AG10803 (cell line): ENCODE results near the gene CSNK2A3.

Experiments
- DNase-seq: peaks from one replicate; pipeline ENCODE4 v3.0.0; 2010; ENCODE audit warnings: low read depth
- H3K4me3 ChIP-seq: 2 replicates; pipeline ENCODE4 v1.5.1; 2011; ENCODE audit warnings: mild to moderate bottlenecking, low read length, control low read depth
- CTCF ChIP-seq: conservative IDR thresholded peaks from 2 replicates; pipeline ENCODE4 v1.5.1; 2011; ENCODE audit warnings: mild to moderate bottlenecking, low read length, control low read depth, inconsistent platforms

CSNK2A3 gene

DNA sequence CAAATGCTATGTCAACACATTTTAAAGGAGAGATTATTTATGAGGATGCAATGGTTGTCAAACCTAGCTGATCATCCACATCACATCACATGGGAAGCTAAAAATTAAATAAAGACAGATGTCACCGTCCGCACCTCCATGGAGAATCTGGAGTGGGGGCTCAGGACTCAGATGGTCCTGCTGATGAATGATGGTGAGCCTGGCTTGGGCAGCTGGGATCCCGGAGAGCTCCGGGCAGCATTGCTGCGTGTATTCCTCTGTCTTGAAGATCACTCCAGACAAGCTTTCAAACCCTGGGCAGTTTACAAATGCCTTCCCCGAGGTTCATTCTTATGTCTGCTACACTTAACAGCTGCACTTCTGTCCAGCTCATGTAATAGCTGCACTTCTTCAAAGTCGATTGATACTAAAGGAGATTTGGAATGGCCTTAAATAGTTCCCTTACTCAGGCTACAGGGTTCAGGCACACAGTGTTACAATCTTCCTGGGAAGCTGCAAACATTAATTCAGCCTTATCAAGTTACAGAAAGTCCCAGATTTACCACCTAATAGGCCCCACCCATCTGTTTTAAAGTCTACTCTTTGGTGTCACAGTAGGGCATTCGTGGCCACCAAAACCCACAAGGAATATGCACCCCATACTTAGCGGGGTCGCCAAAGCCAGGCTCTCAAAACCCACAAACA lies 34.7 kb upstream of the CSNK2A3 start:
- no peak for DNase-seq
- H3K4me3 ChIP-seq, result no peak overlapping the region
- TF ChIP-seq CTCF, result no peak

DNA sequence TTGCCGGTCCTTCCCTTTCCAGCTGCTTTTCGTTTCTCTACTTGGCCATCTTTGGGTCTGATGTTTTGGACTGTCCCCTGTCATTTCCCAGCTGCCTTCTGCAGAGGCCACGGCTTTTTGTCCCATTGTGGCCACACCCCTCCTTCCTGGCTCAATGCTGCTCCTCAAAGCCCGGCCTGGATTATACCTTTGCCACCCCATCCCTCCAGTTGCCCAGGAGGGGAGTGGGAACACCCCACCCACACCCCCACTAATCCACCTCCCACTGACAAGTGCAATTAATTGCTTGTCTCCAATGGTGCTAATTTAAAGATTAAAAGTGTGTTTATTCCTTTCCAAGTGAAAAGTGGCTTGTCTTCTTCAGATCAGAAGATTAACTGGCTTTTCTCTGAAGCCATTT lies 34.2 kb upstream of the CSNK2A3 start:
- DNase-seq, result no peak
- TF ChIP-seq CTCF, result no peak
- no peak overlapping the region for H3K4me3 ChIP-seq

DNA sequence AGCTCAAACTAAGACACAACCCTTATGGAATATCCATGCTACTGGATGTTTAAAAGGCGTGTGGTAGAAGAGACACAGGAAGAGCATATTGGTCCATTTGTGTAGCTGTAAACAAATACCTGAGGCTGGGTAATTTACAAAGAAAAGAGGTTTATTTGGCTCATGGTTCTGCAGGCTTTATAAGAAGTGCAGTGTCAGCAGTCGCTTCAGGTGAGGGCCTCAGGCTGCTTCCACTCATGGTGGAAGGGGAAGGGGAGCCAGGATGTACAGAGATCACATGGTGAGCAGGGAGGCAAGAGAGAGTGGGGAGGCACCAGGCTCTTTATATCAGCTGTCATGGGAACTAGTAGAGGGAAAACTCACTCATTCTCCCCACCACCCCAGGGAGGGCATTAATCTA lies 31.8 kb upstream of the CSNK2A3 start:
- no peak for TF ChIP-seq CTCF
- H3K4me3 ChIP-seq, result no peak overlapping the region
- DNase-seq, result no peak

- no peak overlapping the region for H3K4me3 ChIP-seq
- no peak for TF ChIP-seq CTCF
- DNase-seq, result no peak
Observed at GRCh38 chr11:11383995-11384394, 30.9 kb upstream of the CSNK2A3 start.

- TF ChIP-seq CTCF, result no peak
- H3K4me3 ChIP-seq, result no peak overlapping the region
- no peak for DNase-seq
Observed at GRCh38 chr11:11382858-11383532, 29.9 kb upstream of the CSNK2A3 start.

DNA sequence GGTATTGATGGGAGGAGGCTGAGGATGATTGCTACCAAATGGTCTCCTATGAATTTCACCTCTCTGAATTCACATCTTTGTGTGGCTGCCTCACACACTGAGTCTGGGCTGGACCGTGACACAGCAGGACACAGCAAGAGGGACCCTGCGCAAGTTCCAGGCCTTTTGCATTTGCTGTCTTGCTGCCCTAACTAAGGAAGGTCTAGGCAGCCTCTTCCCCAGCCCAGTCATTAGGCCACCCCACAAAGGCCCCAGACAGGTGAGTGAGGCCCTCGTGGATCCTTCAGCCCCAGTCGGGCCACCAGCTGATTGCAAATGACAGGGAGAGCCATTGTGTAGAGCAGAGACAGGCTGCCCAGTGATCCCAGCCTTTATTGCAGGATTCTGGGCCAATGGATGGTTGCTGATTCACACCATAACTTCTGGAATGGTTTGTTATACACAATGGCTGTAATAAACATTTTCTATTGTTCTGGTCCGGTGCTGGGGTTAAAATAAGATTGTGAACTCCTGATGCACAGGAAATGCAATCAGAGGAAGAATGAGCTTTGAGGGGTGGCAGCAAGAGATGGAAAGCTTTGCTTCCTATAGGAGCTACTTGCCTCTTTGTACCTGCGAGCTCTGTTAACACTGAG lies 28.5 kb upstream of the CSNK2A3 start:
- H3K4me3 ChIP-seq, result no peak overlapping the region
- no peak for DNase-seq
- no peak for TF ChIP-seq CTCF

GRCh38 chr11:11380883-11381282 lies 27.8 kb upstream of the CSNK2A3 start:
- no peak overlapping the region for H3K4me3 ChIP-seq
- no peak for TF ChIP-seq CTCF
- no peak for DNase-seq
